CD4-positive, alpha-beta T cell (primary cell): ENCODE results near the gene KCTD15. TPM values are rescaled to one million over a fixed set of nuclear protein-coding genes. Genes with fewer than 3 reads are reported as not detected.

Experiments
- ATAC-seq: fragments of 200-7000 bp; cut with Tn5 transposase; one replicate; pipeline ENCODE4 v1.10.0; 2022; ENCODE audit warnings: mild to moderate bottlenecking; ENCODE audit not compliant: poor library complexity
- CTCF ChIA-PET: fragments of 350-600 bp; sonication (Branson Sonifier 250); formaldehyde crosslinking; loops from one replicate; lab custom pipeline; 2021; ENCODE audit warnings: antibody characterized with exemption, inconsistent platforms; lab: Charles Lee
- POLR2A ChIA-PET: fragments of 350-600 bp; sonication (Branson Sonifier 250); formaldehyde crosslinking; loops from one replicate; lab custom pipeline; 2021; ENCODE audit warnings: antibody characterized with exemption, inconsistent platforms; lab: Charles Lee
- DNase-seq, 14 experiments: peaks; one replicate each; pipeline ENCODE4 v3.0.0-alpha.2; 2013 to 2020; ENCODE audit warnings: mixed read lengths in 2 of 14
- H3K27ac ChIP-seq, 2 donors: one replicate each; pipeline versions ENCODE4 v1.5.1 to v1.7.0; 2013; ENCODE audit warnings: low read length in 2 of 2, low read depth in 1 of 2, mild to moderate bottlenecking in 1 of 2
- H3K27me3 ChIP-seq, 2 experiments: 1 replicate in 1 of 2; 2 replicates in 1 of 2; pipeline versions ENCODE4 v1.6.1 to v1.7.0; 2013; ENCODE audit warnings: low read length in 2 of 2, control low read depth in 1 of 2, mild to moderate bottlenecking in 1 of 2, moderate library complexity in 1 of 2; ENCODE audit not compliant: insufficient read depth in 2 of 2, control insufficient read depth in 1 of 2
- H3K36me3 ChIP-seq: one replicate; pipeline ENCODE4 v1.6.1; 2013; ENCODE audit warnings: low read length, control low read depth; ENCODE audit not compliant: insufficient read depth
- H3K4me1 ChIP-seq: one replicate; pipeline ENCODE4 v1.6.1; 2013; ENCODE audit warnings: low read length, control low read depth; ENCODE audit not compliant: insufficient read depth
- H3K4me3 ChIP-seq: one replicate; pipeline ENCODE4 v1.5.1; 2013; ENCODE audit warnings: mild to moderate bottlenecking, low read length, moderate library complexity
- H3K9me3 ChIP-seq, 2 experiments: 1 replicate in 1 of 2; 2 replicates in 1 of 2; pipeline versions ENCODE4 v1.6.1 to v1.7.0; 2013; ENCODE audit warnings: low read length in 2 of 2, mild to moderate bottlenecking in 2 of 2, control low read depth in 1 of 2, moderate library complexity in 1 of 2; ENCODE audit not compliant: control insufficient read depth in 1 of 2, insufficient read depth in 1 of 2
- H3K27ac Mint-ChIP-seq: one replicate; pipeline ENCODE4 v1.8.0; 2020; ENCODE audit warnings: mixed read lengths
- H3K27me3 Mint-ChIP-seq: one replicate; pipeline ENCODE4 v1.8.0; 2021; ENCODE audit warnings: mixed read lengths
- H3K36me3 Mint-ChIP-seq: one replicate; pipeline ENCODE4 v1.8.0; 2021; ENCODE audit warnings: low read depth, mixed read lengths
- H3K4me1 Mint-ChIP-seq: one replicate; pipeline ENCODE4 v1.8.0; 2021; ENCODE audit warnings: low read depth, mixed read lengths
- H3K4me3 Mint-ChIP-seq: one replicate; pipeline ENCODE4 v1.8.0; 2020; ENCODE audit warnings: mild to moderate bottlenecking, mixed read lengths
- H3K9me3 Mint-ChIP-seq: one replicate; pipeline ENCODE4 v1.8.0; 2020; ENCODE audit warnings: mixed read lengths
- intact Hi-C, 2 experiments: fragments of 100-400 bp; cut with DNase I in 1 of 2; cut with micrococcal nuclease in 1 of 2; formaldehyde crosslinking; loops; one replicate each; pipeline versions ENCODE4 v1.15.1 to v1.9.0; 2023 to 2025; cut with DNase I, micrococcal nuclease
- total RNA-seq, 174 experiments: library from RNA in 2 of 174; stranded (reverse) in 2 of 174; gene quantifications; one replicate each; pipeline ENCODE4 v1.2.3 and lab custom pipeline; 2021 to 2026
- TF ChIP-seq, protein P1 (sequence below): fragments of 200-600 bp; IDR thresholded peaks from one replicate; pipeline ENCODE4 v1.8.0; 2022; ENCODE audit warnings: antibody characterized with exemption, mild to moderate bottlenecking

The KCTD15 gene
- total RNA-seq, 2 experiments from 2014 or later = 3.6 to 3.9 TPM

DNA sequence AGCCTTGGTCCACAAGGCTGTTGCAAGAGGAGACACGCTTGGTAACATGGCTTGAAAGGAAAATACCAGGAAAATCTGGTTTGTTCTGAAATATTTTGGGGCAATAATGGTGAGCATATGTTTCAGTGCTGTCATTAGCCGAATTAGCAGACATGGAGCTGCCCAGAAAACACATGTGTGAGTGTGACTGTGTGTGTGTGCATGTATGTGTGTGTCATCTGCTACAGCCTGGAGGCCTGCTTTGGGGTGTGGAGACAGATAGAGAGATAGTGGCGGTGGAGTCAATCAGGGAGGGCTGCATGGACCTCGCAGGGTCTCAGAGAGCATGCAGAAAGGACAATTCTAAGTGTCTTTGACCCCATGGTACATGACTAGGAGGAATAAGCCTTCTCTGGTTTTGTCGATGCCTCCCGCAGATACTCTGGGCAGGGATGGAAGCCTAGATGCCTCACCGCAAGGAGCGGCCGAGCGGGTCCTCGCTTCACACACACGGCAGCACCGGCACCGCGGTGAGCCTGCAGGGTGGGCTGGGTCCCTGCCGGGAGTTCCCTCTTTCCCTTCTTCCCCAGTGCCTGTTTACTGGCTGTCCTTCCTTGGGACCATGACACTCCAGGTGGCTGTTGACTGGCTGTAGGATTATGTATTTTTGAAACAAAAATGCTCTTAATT lies 3.5 kb downstream of the KCTD15 start:
- intact Hi-C loops = no loop called here
- peak overlapping the region; percentile 49 for H3K4me3 Mint-ChIP-seq
- Histone ChIP-seq H3K9me3 (no peaks in the 10 kb centered on the region), H3K4me1 (peaks cover 18% of the 10 kb centered on the region), H3K27ac (no peak overlapping the region), H3K36me3 (no peaks in the 10 kb centered on the region), H3K4me3 (no peak overlapping the region), H3K27me3 (peaks cover 5 to 8% of the 10 kb centered on the region in 2 experiments)
- H3K36me3 Mint-ChIP-seq = no peaks in the 10 kb centered on the region
- ChIA-PET POLR2A (no interaction called here), CTCF (no interaction called here)
- no peak overlapping the region for H3K27ac Mint-ChIP-seq
- H3K27me3 Mint-ChIP-seq = peaks cover 19% of the 10 kb centered on the region
- no peak for ATAC-seq
- H3K9me3 Mint-ChIP-seq = no peaks in the 10 kb centered on the region
- DNase-seq = no peak
- no peaks in the 10 kb centered on the region for H3K4me1 Mint-ChIP-seq
- TF ChIP-seq, protein P1, sequence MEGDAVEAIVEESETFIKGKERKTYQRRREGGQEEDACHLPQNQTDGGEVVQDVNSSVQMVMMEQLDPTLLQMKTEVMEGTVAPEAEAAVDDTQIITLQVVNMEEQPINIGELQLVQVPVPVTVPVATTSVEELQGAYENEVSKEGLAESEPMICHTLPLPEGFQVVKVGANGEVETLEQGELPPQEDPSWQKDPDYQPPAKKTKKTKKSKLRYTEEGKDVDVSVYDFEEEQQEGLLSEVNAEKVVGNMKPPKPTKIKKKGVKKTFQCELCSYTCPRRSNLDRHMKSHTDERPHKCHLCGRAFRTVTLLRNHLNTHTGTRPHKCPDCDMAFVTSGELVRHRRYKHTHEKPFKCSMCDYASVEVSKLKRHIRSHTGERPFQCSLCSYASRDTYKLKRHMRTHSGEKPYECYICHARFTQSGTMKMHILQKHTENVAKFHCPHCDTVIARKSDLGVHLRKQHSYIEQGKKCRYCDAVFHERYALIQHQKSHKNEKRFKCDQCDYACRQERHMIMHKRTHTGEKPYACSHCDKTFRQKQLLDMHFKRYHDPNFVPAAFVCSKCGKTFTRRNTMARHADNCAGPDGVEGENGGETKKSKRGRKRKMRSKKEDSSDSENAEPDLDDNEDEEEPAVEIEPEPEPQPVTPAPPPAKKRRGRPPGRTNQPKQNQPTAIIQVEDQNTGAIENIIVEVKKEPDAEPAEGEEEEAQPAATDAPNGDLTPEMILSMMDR = no peak

DNA sequence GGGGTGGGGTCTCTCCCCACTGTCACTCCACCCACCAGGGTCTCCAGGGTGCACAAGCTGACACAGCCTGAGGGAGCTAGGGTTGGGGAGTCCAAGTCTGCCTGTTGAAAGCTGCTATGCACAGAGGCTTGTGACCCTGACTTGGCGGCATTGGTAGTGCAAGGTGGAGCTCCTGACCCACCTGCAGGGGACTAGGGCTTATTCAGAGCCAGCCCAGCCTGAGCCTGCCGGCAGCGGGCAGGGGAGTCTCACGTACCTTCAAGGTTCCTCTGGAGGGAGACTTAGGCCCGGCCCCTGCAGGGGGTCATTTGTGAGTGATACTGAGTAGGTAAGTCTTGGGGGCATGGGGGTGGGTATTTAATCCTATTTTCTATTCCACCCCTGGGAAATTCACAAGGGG lies 4.7 kb downstream of the KCTD15 start:
- DNase-seq (no peak), ATAC-seq (no peak)
- Mint-ChIP-seq H3K4me1 (peaks cover 6% of the 10 kb centered on the region), H3K27me3 (peaks cover 19% of the 10 kb centered on the region), H3K27ac (no peak overlapping the region), H3K36me3 (no peaks in the 10 kb centered on the region), H3K4me3 (no peak overlapping the region), H3K9me3 (no peaks in the 10 kb centered on the region)
- TF ChIP-seq, protein P1 = no peak
- H3K27ac ChIP-seq = no peak overlapping the region
- ChIA-PET CTCF (interaction anchor here (1.7 kb wide), 1 partner anchor 23 kb away, joined by 5 read pairs; no protein-coding TSS in a partner anchor), POLR2A (no interaction called here)
- H3K9me3 ChIP-seq = no peaks in the 10 kb centered on the region
- H3K4me3 ChIP-seq = no peak overlapping the region
- peaks cover 27% of the 10 kb centered on the region for H3K4me1 ChIP-seq
- peaks cover 5 to 7% of the 10 kb centered on the region in 2 experiments for H3K27me3 ChIP-seq
- intact Hi-C loops = no loop called here
- no peaks in the 10 kb centered on the region for H3K36me3 ChIP-seq

DNA sequence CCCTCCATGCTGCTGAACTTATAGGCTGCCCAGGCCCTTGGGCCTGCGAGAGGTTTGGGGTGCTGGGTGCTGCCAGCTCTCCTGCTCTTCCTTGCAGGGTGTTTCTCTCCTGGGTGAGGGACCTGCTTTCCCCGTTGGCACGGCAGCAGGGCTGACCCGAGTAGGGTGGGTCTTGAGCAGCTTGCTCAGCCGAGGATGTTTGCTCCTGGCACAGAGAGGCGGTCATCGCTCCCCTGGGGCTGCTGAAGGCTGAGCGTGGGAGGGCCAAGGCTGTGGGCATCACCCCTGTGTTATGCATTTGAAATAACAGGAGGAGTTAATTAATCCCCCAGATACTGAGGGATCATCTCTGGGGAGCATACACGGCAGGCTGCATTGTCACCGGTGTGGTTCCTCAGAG lies 5.3 kb downstream of the KCTD15 start:
- CTCF ChIA-PET = interaction anchor here (1.7 kb wide), 1 partner anchor 24 kb away, joined by 5 read pairs; no protein-coding TSS in a partner anchor
- H3K4me3 ChIP-seq = no peak overlapping the region
- POLR2A ChIA-PET = no interaction called here
- H3K36me3 ChIP-seq = no peaks in the 10 kb centered on the region
- H3K36me3 Mint-ChIP-seq = no peaks in the 10 kb centered on the region
- peaks cover 31% of the 10 kb centered on the region for H3K4me1 ChIP-seq
- TF ChIP-seq, protein P1 = no peak
- no peak for DNase-seq
- peaks cover 7% of the 10 kb centered on the region for H3K4me1 Mint-ChIP-seq
- intact Hi-C loops = no loop called here
- H3K9me3 ChIP-seq = no peaks in the 10 kb centered on the region
- H3K27me3 ChIP-seq = peaks cover 5 to 7% of the 10 kb centered on the region in 2 experiments
- H3K9me3 Mint-ChIP-seq = no peaks in the 10 kb centered on the region
- H3K4me3 Mint-ChIP-seq = no peak overlapping the region
- no peak for ATAC-seq
- no peak overlapping the region for H3K27ac ChIP-seq
- peaks cover 19% of the 10 kb centered on the region for H3K27me3 Mint-ChIP-seq
- no peak overlapping the region for H3K27ac Mint-ChIP-seq
